GM23338 (cell line): Measurements from ENCODE around the gene UCP3. TPM values are rescaled to one million over a fixed set of nuclear protein-coding genes. Genes with fewer than 3 reads are reported as not detected.

Experiments used
- ATAC-seq: fragments of 200-7000 bp; cut with Tn5 transposase; 3 replicates; pipeline ENCODE4 v1.9.1; 2020
- DNase-seq: peaks from one replicate; pipeline ENCODE4 v3.0.0-alpha.2; 2015; ENCODE audit warnings: low spot score
- H2AFZ ChIP-seq: fragments of 200-600 bp; sonication (generic); 2 replicates; pipeline ENCODE4 v1.8.0; 2016; ENCODE audit warnings: antibody characterized with exemption, mild to moderate bottlenecking, moderate library complexity
- H3F3A ChIP-seq: fragments of 200-600 bp; sonication (generic); replicated peaks from 2 replicates; pipeline ENCODE4 v1.8.0; 2017; ENCODE audit warnings: antibody characterized with exemption, mixed run types, low read depth
- H3K27ac ChIP-seq: fragments of 200-600 bp; sonication (generic); 2 replicates; pipeline ENCODE4 v1.6.1; 2016; ENCODE audit warnings: low read depth
- H3K27me3 ChIP-seq: fragments of 200-600 bp; sonication (generic); 2 replicates; pipeline ENCODE4 v1.8.0; 2016; ENCODE audit warnings: mild to moderate bottlenecking, mixed run types, moderate library complexity; ENCODE audit not compliant: insufficient read depth
- H3K36me3 ChIP-seq: fragments of 200-600 bp; sonication (generic); 2 replicates; pipeline ENCODE4 v1.8.0; 2016; ENCODE audit warnings: mild to moderate bottlenecking; ENCODE audit not compliant: insufficient read depth
- H3K4me1 ChIP-seq: fragments of 200-600 bp; sonication (generic); 2 replicates; pipeline ENCODE4 v1.8.0; 2016; ENCODE audit warnings: mild to moderate bottlenecking, moderate library complexity; ENCODE audit not compliant: insufficient read depth
- H3K4me2 ChIP-seq: fragments of 200-600 bp; sonication (generic); 2 replicates; pipeline ENCODE4 v1.7.1; 2017; ENCODE audit warnings: mixed run types
- H3K4me3 ChIP-seq: fragments of 200-600 bp; sonication (generic); 2 replicates; pipeline ENCODE4 v1.6.1; 2016; ENCODE audit warnings: mixed run types
- H3K79me2 ChIP-seq: fragments of 200-600 bp; sonication (generic); replicated peaks from 2 replicates; pipeline ENCODE4 v1.8.0; 2017; ENCODE audit warnings: mild to moderate bottlenecking; ENCODE audit not compliant: insufficient read depth
- H3K9me2 ChIP-seq: fragments of 200-600 bp; sonication (generic); 2 replicates; pipeline ENCODE4 v1.8.0; 2017; ENCODE audit not compliant: insufficient read depth
- H4K20me1 ChIP-seq: fragments of 200-600 bp; sonication (generic); replicated peaks from 2 replicates; pipeline ENCODE4 v1.8.0; 2017; ENCODE audit warnings: mild to moderate bottlenecking; ENCODE audit not compliant: insufficient read depth
- H3K27ac Mint-ChIP-seq: 2 replicates; pipeline ENCODE4 v1.8.0; 2020; ENCODE audit warnings: inconsistent platforms, mild to moderate bottlenecking, moderate library complexity, mixed read lengths
- H3K27me3 Mint-ChIP-seq: 3 replicates; pipeline ENCODE4 v1.8.0; 2022; ENCODE audit warnings: low read depth, mild to moderate bottlenecking, moderate library complexity, mixed read lengths, inconsistent platforms; ENCODE audit not compliant: insufficient read depth, poor library complexity
- H3K36me3 Mint-ChIP-seq: 3 replicates; pipeline ENCODE4 v1.8.0; 2021; ENCODE audit warnings: low read depth, mild to moderate bottlenecking, inconsistent platforms, moderate library complexity, mixed read lengths
- H3K4me1 Mint-ChIP-seq: 3 replicates; pipeline ENCODE4 v1.8.0; 2020; ENCODE audit warnings: mild to moderate bottlenecking, inconsistent platforms, mixed read lengths
- H3K4me3 Mint-ChIP-seq: 3 replicates; pipeline ENCODE4 v1.8.0; 2021; ENCODE audit warnings: moderate library complexity, mild to moderate bottlenecking, inconsistent platforms, mixed read lengths
- H3K9me3 Mint-ChIP-seq: 3 replicates; pipeline ENCODE4 v1.8.0; 2020; ENCODE audit warnings: moderate library complexity, mild to moderate bottlenecking, inconsistent platforms, mixed read lengths
- CREB1 ChIP-seq: fragments of 250-450 bp; sonication (Bioruptor Pico); IDR thresholded peaks from 2 replicates; pipeline ENCODE4 v1.5.0; 2020; ENCODE audit warnings: low read depth, mild to moderate bottlenecking, moderate library complexity
- CTCF ChIP-seq, 2 experiments: fragments of 200-600 bp in 1 of 2; sonication (generic) in 1 of 2; conservative IDR thresholded peaks; 2 replicates each; pipeline versions ENCODE4 v1.5.1 to v1.6.1; 2016 to 2017; ENCODE audit warnings: antibody characterized with exemption in 2 of 2, low read depth in 2 of 2, mild to moderate bottlenecking in 2 of 2, moderate library complexity in 1 of 2
- ETS1 ChIP-seq: IDR thresholded peaks from 2 replicates; pipeline ENCODE4 v1.6.1; 2016; ENCODE audit warnings: antibody characterized with exemption
- EZH2 ChIP-seq: fragments of 200-600 bp; sonication (generic); IDR thresholded peaks from one replicate; pipeline ENCODE4 v1.8.0; 2017; ENCODE audit warnings: antibody characterized with exemption, mild to moderate bottlenecking, low read depth; ENCODE audit not compliant: unreplicated experiment
- EZH2phosphoT487 ChIP-seq: fragments of 200-600 bp; sonication (generic); IDR thresholded peaks from one replicate; pipeline ENCODE4 v1.8.1; 2018; ENCODE audit warnings: antibody characterized with exemption; ENCODE audit not compliant: unreplicated experiment
- JUNB ChIP-seq: IDR thresholded peaks from one replicate; pipeline ENCODE4 v1.6.1; 2016; ENCODE audit warnings: antibody characterized with exemption; ENCODE audit not compliant: unreplicated experiment
- NANOG ChIP-seq: IDR thresholded peaks from 2 replicates; pipeline ENCODE4 v1.6.1; 2016; ENCODE audit warnings: antibody characterized with exemption, borderline replicate concordance
- POLR2AphosphoS5 ChIP-seq: IDR thresholded peaks from 2 replicates; pipeline ENCODE4 v1.6.1; 2016; ENCODE audit warnings: antibody characterized with exemption, low read depth
- REST ChIP-seq: IDR thresholded peaks from one replicate; pipeline ENCODE4 v1.6.1; 2018; ENCODE audit warnings: antibody characterized with exemption; ENCODE audit not compliant: unreplicated experiment
- STAT1 ChIP-seq: IDR thresholded peaks from one replicate; pipeline ENCODE4 v1.6.1; 2016; ENCODE audit warnings: antibody characterized with exemption; ENCODE audit not compliant: unreplicated experiment
- ZNF114 ChIP-seq: fragments of 250-450 bp; sonication (Bioruptor Pico); IDR thresholded peaks from 2 replicates; pipeline ENCODE4 v1.5.0; 2020; ENCODE audit warnings: mild to moderate bottlenecking, moderate library complexity
- ZNF331 ChIP-seq: fragments of 250-450 bp; sonication (Bioruptor Pico); IDR thresholded peaks from 2 replicates; pipeline ENCODE4 v1.5.0; 2020; ENCODE audit warnings: low read depth, mild to moderate bottlenecking, moderate library complexity
- ZNF462 ChIP-seq: fragments of 250-450 bp; sonication (Bioruptor Pico); IDR thresholded peaks from 2 replicates; pipeline ENCODE4 v1.5.0; 2020; ENCODE audit warnings: mild to moderate bottlenecking, moderate library complexity
- polyA plus RNA-seq: library from polyadenylated mRNA; unstranded; fragments of >200 nt; fragmentation: Nextera tagmentation; extraction: Ambion mirVana; gene quantifications from 2 replicates; pipeline ENCODE4 v1.2.1, GENCODE V29; 2016
- total RNA-seq: library from RNA; depleted of rRNA; stranded (reverse); fragments of >200 nt; shearing (Covaris generic); gene quantifications from 2 replicates; pipeline ENCODE4 v1.2.3, GENCODE V29; 2014

UCP3 gene
- total and polyA plus RNA-seq, 2 experiments from 2014 or later: 0.21 to 0.40 TPM

- no peak overlapping the region for H2AFZ ChIP-seq
- no peaks in the 10 kb centered on the region for H3K36me3 Mint-ChIP-seq
- H3K9me2 ChIP-seq: no peaks in the 10 kb centered on the region
- H3K36me3 ChIP-seq: no peaks in the 10 kb centered on the region
- H3F3A ChIP-seq: 0 out of 2 replicates have a peak, but pooled peaks cover 3% of the 10 kb centered on the region
- H3K4me2 ChIP-seq: no peak overlapping the region
- TF ChIP-seq STAT1: no peak
- TF ChIP-seq ETS1: no peak
- TF ChIP-seq CREB1: no peak
- no peak for TF ChIP-seq ZNF462
- TF ChIP-seq CTCF (conservative IDR thresholded peaks at IDR 0.05; ENCODE audit: low read depth in 2 of 2): no peak
- no peak for TF ChIP-seq EZH2phosphoT487
- TF ChIP-seq ZNF331 (CRISPR knock-in tag): no peak
- TF ChIP-seq ZNF114 (CRISPR knock-in tag): no peak
- no peak for TF ChIP-seq REST
- no peak for TF ChIP-seq JUNB
- TF ChIP-seq NANOG: no peak
- no peak for TF ChIP-seq EZH2
- TF ChIP-seq POLR2AphosphoS5: no peak
- H3K27ac ChIP-seq: no peak overlapping the region
- H3K4me1 ChIP-seq: peaks cover 4% of the 10 kb centered on the region; the same call in 1 of the 2 replicates
- H3K79me2 ChIP-seq: no peaks in the 10 kb centered on the region
- H3K9me3 Mint-ChIP-seq: no peaks in the 10 kb centered on the region; the same call in 2 of the 3 replicates
- no peaks in the 10 kb centered on the region for H3K27me3 ChIP-seq
- H3K4me3 ChIP-seq: no peak overlapping the region
- no peak overlapping the region for H3K27ac Mint-ChIP-seq
- peaks cover 16% of the 10 kb centered on the region for H3K27me3 Mint-ChIP-seq
- H4K20me1 ChIP-seq: no peaks in the 10 kb centered on the region
- H3K4me1 Mint-ChIP-seq: peaks cover 9% of the 10 kb centered on the region
- no peak for DNase-seq
- no peak for ATAC-seq
- no peak overlapping the region for H3K4me3 Mint-ChIP-seq
Observed at GRCh38 chr11:73965764-73966121, 43.1 kb downstream of the UCP3 start.
